HG02571 (cell line): ENCODE measurements around the gene PTPRN2.

Experiments used
- ATAC-seq: cut with Tn5 transposase; IDR thresholded peaks from one replicate; pipeline ENCODE4 v1.9.1; 2021; ENCODE audit warnings: mild to moderate bottlenecking, moderate library complexity; ENCODE audit not compliant: unreplicated experiment

Gene PTPRN2

GRCh38 chr7:157890921-157891401, 696.7 kb downstream of the PTPRN2 start:
- ATAC-seq, result no peak

- no peak for ATAC-seq
Measured at GRCh38 chr7:157889480-157889879, 698.1 kb downstream of the PTPRN2 start.

GRCh38 chr7:157888579-157888978, 699.0 kb downstream of the PTPRN2 start:
- no peak for ATAC-seq

GRCh38 chr7:157887400-157887799, 700.2 kb downstream of the PTPRN2 start:
- ATAC-seq, result no peak

GRCh38 chr7:157886711-157887110, 700.9 kb downstream of the PTPRN2 start:
- no peak for ATAC-seq

- ATAC-seq, result no peak
Measured at GRCh38 chr7:157886266-157886665, 701.4 kb downstream of the PTPRN2 start.

- ATAC-seq, result no peak
Measured at GRCh38 chr7:157885140-157885539, 702.5 kb downstream of the PTPRN2 start.

GRCh38 chr7:157884461-157885062, 703.1 kb downstream of the PTPRN2 start:
- no peak for ATAC-seq

- ATAC-seq, result no peak
Measured at GRCh38 chr7:157881048-157881771, 706.4 kb downstream of the PTPRN2 start.

- ATAC-seq, result no peak
Measured at GRCh38 chr7:157879391-157879790, 708.2 kb downstream of the PTPRN2 start.

- no peak for ATAC-seq
Measured at GRCh38 chr7:157877298-157878090, 710.1 kb downstream of the PTPRN2 start.

GRCh38 chr7:157876469-157877285, 710.9 kb downstream of the PTPRN2 start:
- ATAC-seq, result no peak

GRCh38 chr7:157875230-157876179, 712.1 kb downstream of the PTPRN2 start:
- no peak for ATAC-seq

- no peak for ATAC-seq
Measured at GRCh38 chr7:157874870-157875229, 712.8 kb downstream of the PTPRN2 start.

GRCh38 chr7:157874208-157874816, 713.3 kb downstream of the PTPRN2 start:
- no peak for ATAC-seq

GRCh38 chr7:157873664-157874063, 714.0 kb downstream of the PTPRN2 start:
- ATAC-seq, result no peak

GRCh38 chr7:157873181-157873580, 714.4 kb downstream of the PTPRN2 start:
- ATAC-seq, result no peak

- ATAC-seq, result no peak
Measured at GRCh38 chr7:157872447-157872846, 715.2 kb downstream of the PTPRN2 start.

- ATAC-seq, result no peak
Measured at GRCh38 chr7:157871681-157872080, 715.9 kb downstream of the PTPRN2 start.
